Stimulated activated CD4-positive, alpha-beta T cell treated with anti-CD3 and anti-CD28 coated beads, TNF-alpha, amount 100 ng/mL, for 24 hours (primary cell): ENCODE measurements around the gene ENTREP3.

Experiments
- DNase-seq, 3 experiments: peaks; one replicate each; pipeline ENCODE4 v3.0.0-alpha.2; 2020; ENCODE audit warnings: low read depth in 3 of 3

Gene ENTREP3

GRCh38 chr1:155202198-155202597 lies 53.1 kb downstream of the ENTREP3 start:
- DNase-seq = no peak

GRCh38 chr1:155200920-155201319 lies 54.4 kb downstream of the ENTREP3 start:
- no peak for DNase-seq

- DNase-seq = no peak
These were observed 55.5 kb downstream of the ENTREP3 start for GRCh38 chr1:155199792-155200191.

- DNase-seq = no peak
These were observed 56.8 kb downstream of the ENTREP3 start for GRCh38 chr1:155198547-155198906.

GRCh38 chr1:155197901-155198546 lies 57.3 kb downstream of the ENTREP3 start:
- no peak for DNase-seq
